Measurements from ENCODE around the gene CCR2.
A peak's percentile ranks its signal among the peaks of the same experiment; 100 is the strongest.
"Not testable (repeated sequence)": the region's sequence is repeated elsewhere in the genome, so short reads cannot be mapped to it uniquely, and the experiment has no call there.

The CCR2 gene

GRCh38 chr3:46353647-46354410 lies at the start of gene CCR2:
Gene CCR2, plus strand, starts transcription at chr3:46354111. Its CDS starts 3,417 bp downstream, at chr3:46357528.
- DNase-seq: no peak

GRCh38 chr3:46304739-46305138 lies 49.2 kb upstream of the CCR2 start:
- no peak for DNase-seq

- peak; percentile 24 for DNase-seq
Observed at GRCh38 chr3:46312991-46313390, 40.9 kb upstream of the CCR2 start.

GRCh38 chr3:46314517-46314916 lies 39.4 kb upstream of the CCR2 start:
- DNase-seq: no peak

GRCh38 chr3:46316206-46316605 lies 37.7 kb upstream of the CCR2 start:
- DNase-seq: no peak

- no peak for DNase-seq
Observed at GRCh38 chr3:46318207-46318927, 35.5 kb upstream of the CCR2 start.

- DNase-seq: peak; percentile 8
Observed at GRCh38 chr3:46321461-46322104, 32.3 kb upstream of the CCR2 start.

GRCh38 chr3:46324036-46324435 lies 29.9 kb upstream of the CCR2 start:
- DNase-seq: no peak

GRCh38 chr3:46325645-46326300 lies 28.1 kb upstream of the CCR2 start:
- no peak for DNase-seq

- not testable (repeated sequence) for DNase-seq
Observed at GRCh38 chr3:46330676-46331075, 23.2 kb upstream of the CCR2 start.

GRCh38 chr3:46334741-46335478 lies 19.0 kb upstream of the CCR2 start:
- no peak for DNase-seq

GRCh38 chr3:46335541-46335940 lies 18.4 kb upstream of the CCR2 start:
- DNase-seq: no peak

GRCh38 chr3:46337911-46338310 lies 16.0 kb upstream of the CCR2 start:
- DNase-seq: no peak

GRCh38 chr3:46338840-46339239 lies 15.1 kb upstream of the CCR2 start:
- DNase-seq: no peak

GRCh38 chr3:46344476-46344875 lies 9.4 kb upstream of the CCR2 start:
- no peak for DNase-seq

- no peak for DNase-seq
Observed at GRCh38 chr3:46348823-46349482, 5.0 kb upstream of the CCR2 start.

- DNase-seq: no peak
Observed at GRCh38 chr3:46349484-46350261, 4.2 kb upstream of the CCR2 start.

GRCh38 chr3:46350262-46350565 lies 3.7 kb upstream of the CCR2 start:
- no peak for DNase-seq

- no peak for DNase-seq
Observed at GRCh38 chr3:46351646-46352045, 2.3 kb upstream of the CCR2 start.

- no peak for DNase-seq
Observed at GRCh38 chr3:46353090-46353489, 821 bp upstream of the CCR2 start.

- no peak for DNase-seq
Observed at GRCh38 chr3:46354478-46354877, 567 bp downstream of the CCR2 start.

Measured in midbrain (tissue), 1 donor.